Activated CD4-positive, alpha-beta T cell treated with anti-CD3 and anti-CD28 coated beads, Interleukin-2, amount 10 ng/mL, durations not matched to agents 7 days and 5 days (primary cell): Measurements from ENCODE around the gene MARCHF6. TPM values are rescaled to one million over a fixed set of nuclear protein-coding genes. Genes with fewer than 3 reads are reported as not detected.
"Not testable (repeated sequence)": the region's sequence is repeated elsewhere in the genome, so short reads cannot be mapped to it uniquely, and the experiment has no call there.

Source experiments
- CTCF ChIA-PET: fragments of 350-600 bp; sonication (Branson Sonifier 250); formaldehyde crosslinking; loops from one replicate; lab custom pipeline; 2021; ENCODE audit warnings: antibody characterized with exemption; lab: Charles Lee
- POLR2A ChIA-PET: fragments of 350-600 bp; sonication (Branson Sonifier 250); formaldehyde crosslinking; loops from one replicate; lab custom pipeline; 2021; ENCODE audit warnings: antibody characterized with exemption; lab: Charles Lee
- DNase-seq: peaks from one replicate; pipeline ENCODE4 v3.0.0-alpha.2; 2020
- H3K27ac Mint-ChIP-seq: one replicate; pipeline ENCODE4 v1.8.0; 2021; ENCODE audit warnings: mild to moderate bottlenecking, moderate library complexity, mixed read lengths
- H3K27me3 Mint-ChIP-seq: one replicate; pipeline ENCODE4 v1.8.0; 2021; ENCODE audit warnings: mixed read lengths
- H3K36me3 Mint-ChIP-seq: one replicate; pipeline ENCODE4 v1.8.0; 2021; ENCODE audit warnings: low read depth, mixed read lengths
- H3K4me1 Mint-ChIP-seq: one replicate; pipeline ENCODE4 v1.8.0; 2021; ENCODE audit warnings: mixed read lengths
- H3K4me3 Mint-ChIP-seq: one replicate; pipeline ENCODE4 v1.8.0; 2021; ENCODE audit warnings: mild to moderate bottlenecking, moderate library complexity, mixed read lengths
- H3K9me3 Mint-ChIP-seq: one replicate; pipeline ENCODE4 v1.8.0; 2021; ENCODE audit warnings: mixed read lengths
- total RNA-seq, 2 experiments: library from RNA; stranded (reverse); gene quantifications; one replicate each; pipeline ENCODE4 v1.2.3, GENCODE V29; 2021

Gene MARCHF6
- total RNA-seq, 2 experiments from 2014 or later = 84.7 to 93.6 TPM

- no peaks in the 10 kb centered on the region for H3K9me3 Mint-ChIP-seq
- CTCF ChIA-PET = interaction anchor here (0.9 to 1.1 kb wide), 2 partner anchors 26 to 48 kb away, joined by 3 read pairs; no protein-coding TSS in a partner anchor
- POLR2A ChIA-PET = no interaction called here
- H3K27me3 Mint-ChIP-seq = peaks cover 47% of the 10 kb centered on the region
- H3K4me3 Mint-ChIP-seq = no peak overlapping the region
- no peak for DNase-seq
- peaks cover 8% of the 10 kb centered on the region for H3K4me1 Mint-ChIP-seq
- H3K27ac Mint-ChIP-seq = no peak overlapping the region
- no peaks in the 10 kb centered on the region for H3K36me3 Mint-ChIP-seq
Observed at GRCh38 chr5:10331341-10331796, 22.1 kb upstream of the MARCHF6 start.

GRCh38 chr5:10332301-10332700 is 21.2 kb upstream of the MARCHF6 start:
- Mint-ChIP-seq H3K27me3 (peaks cover 47% of the 10 kb centered on the region), H3K27ac (no peak overlapping the region), H3K4me3 (no peak overlapping the region), H3K36me3 (no peaks in the 10 kb centered on the region), H3K4me1 (peaks cover 8% of the 10 kb centered on the region), H3K9me3 (no peaks in the 10 kb centered on the region)
- ChIA-PET POLR2A (no interaction called here), CTCF (no interaction called here)
- no peak for DNase-seq

GRCh38 chr5:10333154-10334006 is 20.1 kb upstream of the MARCHF6 start:
- POLR2A ChIA-PET = no interaction called here
- H3K27ac Mint-ChIP-seq = no peak overlapping the region
- H3K27me3 Mint-ChIP-seq = peaks cover 44% of the 10 kb centered on the region
- no peaks in the 10 kb centered on the region for H3K36me3 Mint-ChIP-seq
- DNase-seq = no peak
- H3K9me3 Mint-ChIP-seq = no peaks in the 10 kb centered on the region
- CTCF ChIA-PET = interaction anchor here (0.9 kb wide), 1 partner anchor 21 kb away, joined by 3 read pairs; no protein-coding TSS in a partner anchor
- H3K4me1 Mint-ChIP-seq = peaks cover 6% of the 10 kb centered on the region
- peak overlapping the region; percentile 68 for H3K4me3 Mint-ChIP-seq

- no peak overlapping the region for H3K4me3 Mint-ChIP-seq
Observed at GRCh38 chr5:10334831-10335230, 18.7 kb upstream of the MARCHF6 start.

GRCh38 chr5:10335711-10336470 is 17.6 kb upstream of the MARCHF6 start:
- DNase-seq = no peak
- H3K36me3 Mint-ChIP-seq = no peaks in the 10 kb centered on the region
- peaks cover 6% of the 10 kb centered on the region for H3K4me1 Mint-ChIP-seq
- POLR2A ChIA-PET = no interaction called here
- peaks cover 38% of the 10 kb centered on the region for H3K27me3 Mint-ChIP-seq
- H3K27ac Mint-ChIP-seq = no peak overlapping the region
- CTCF ChIA-PET = interaction anchor here (1.2 kb wide), 1 partner anchor 32 kb away, joined by 3 read pairs; no protein-coding TSS in a partner anchor
- no peak overlapping the region for H3K4me3 Mint-ChIP-seq
- no peaks in the 10 kb centered on the region for H3K9me3 Mint-ChIP-seq

More at GRCh38 chr5:10334831-10335230, 18.7 kb upstream of the MARCHF6 start:
- H3K36me3 Mint-ChIP-seq = no peaks in the 10 kb centered on the region
- CTCF ChIA-PET = interaction anchor here (0.9 kb wide), 1 partner anchor 22 kb away, joined by 3 read pairs; no protein-coding TSS in a partner anchor
- H3K27me3 Mint-ChIP-seq = peaks cover 44% of the 10 kb centered on the region
- H3K9me3 Mint-ChIP-seq = no peaks in the 10 kb centered on the region
- H3K27ac Mint-ChIP-seq = no peak overlapping the region
- no peak for DNase-seq
- POLR2A ChIA-PET = no interaction called here
- peaks cover 6% of the 10 kb centered on the region for H3K4me1 Mint-ChIP-seq

GRCh38 chr5:10337107-10337506 is 16.4 kb upstream of the MARCHF6 start:
- Mint-ChIP-seq H3K4me3 (no peak overlapping the region), H3K27me3 (peaks cover 25% of the 10 kb centered on the region), H3K36me3 (no peaks in the 10 kb centered on the region), H3K4me1 (peaks cover 5% of the 10 kb centered on the region), H3K9me3 (no peaks in the 10 kb centered on the region), H3K27ac (no peak overlapping the region)
- POLR2A ChIA-PET = no interaction called here
- CTCF ChIA-PET = interaction anchor here (0.7 kb wide), 1 partner anchor 1301 kb away, joined by 4 read pairs; no protein-coding TSS in a partner anchor
- DNase-seq = no peak

- Mint-ChIP-seq H3K4me1 (peaks cover 4% of the 10 kb centered on the region), H3K27ac (no peak overlapping the region), H3K36me3 (no peaks in the 10 kb centered on the region), H3K4me3 (no peak overlapping the region), H3K27me3 (peaks cover 18% of the 10 kb centered on the region), H3K9me3 (no peaks in the 10 kb centered on the region)
- POLR2A ChIA-PET = no interaction called here
- DNase-seq = no peak
- CTCF ChIA-PET = no interaction called here
Observed at GRCh38 chr5:10337986-10338385, 15.5 kb upstream of the MARCHF6 start.

- Mint-ChIP-seq H3K36me3 (no peaks in the 10 kb centered on the region), H3K9me3 (no peaks in the 10 kb centered on the region), H3K27ac (no peak overlapping the region), H3K27me3 (peaks cover 12% of the 10 kb centered on the region), H3K4me3 (no peak overlapping the region), H3K4me1 (no peaks in the 10 kb centered on the region)
- CTCF ChIA-PET = no interaction called here
- POLR2A ChIA-PET = no interaction called here
- no peak for DNase-seq
Observed at GRCh38 chr5:10338686-10339057, 14.8 kb upstream of the MARCHF6 start.

GRCh38 chr5:10339058-10339811 is 14.3 kb upstream of the MARCHF6 start:
- Mint-ChIP-seq H3K4me3 (no peak overlapping the region), H3K4me1 (no peaks in the 10 kb centered on the region), H3K27me3 (peaks cover 12% of the 10 kb centered on the region), H3K36me3 (no peaks in the 10 kb centered on the region), H3K9me3 (no peaks in the 10 kb centered on the region), H3K27ac (no peak overlapping the region)
- CTCF ChIA-PET = no interaction called here
- no peak for DNase-seq
- POLR2A ChIA-PET = no interaction called here

GRCh38 chr5:10339958-10340357 is 13.5 kb upstream of the MARCHF6 start:
- Mint-ChIP-seq H3K27ac (no peak overlapping the region), H3K27me3 (peaks cover 4% of the 10 kb centered on the region), H3K4me3 (no peak overlapping the region), H3K9me3 (no peaks in the 10 kb centered on the region), H3K4me1 (no peaks in the 10 kb centered on the region), H3K36me3 (no peaks in the 10 kb centered on the region)
- CTCF ChIA-PET = no interaction called here
- POLR2A ChIA-PET = no interaction called here
- no peak for DNase-seq

- ChIA-PET CTCF (no interaction called here), POLR2A (no interaction called here)
Observed at GRCh38 chr5:10343486-10343885, 10.0 kb upstream of the MARCHF6 start.

GRCh38 chr5:10344461-10345106 is 8.9 kb upstream of the MARCHF6 start:
- H3K27me3 Mint-ChIP-seq, DNase-seq, H3K4me1 Mint-ChIP-seq, H3K9me3 Mint-ChIP-seq, H3K4me3 Mint-ChIP-seq, CTCF ChIA-PET, H3K36me3 Mint-ChIP-seq, H3K27ac Mint-ChIP-seq: not testable (repeated sequence)
- POLR2A ChIA-PET = interaction anchor here (0.6 kb wide), 1 partner anchor 93 kb away, joined by 4 read pairs; no protein-coding TSS in a partner anchor

More at GRCh38 chr5:10343486-10343885, 10.0 kb upstream of the MARCHF6 start:
- Mint-ChIP-seq H3K27ac (no peak overlapping the region), H3K36me3 (no peaks in the 10 kb centered on the region), H3K4me3 (no peak overlapping the region), H3K9me3 (no peaks in the 10 kb centered on the region), H3K27me3 (no peaks in the 10 kb centered on the region), H3K4me1 (no peaks in the 10 kb centered on the region)
- DNase-seq = no peak
